K562 (cell line): Measurements from ENCODE around the gene CARD9. TPM values are rescaled to one million over a fixed set of nuclear protein-coding genes. Genes with fewer than 3 reads are reported as not detected.

Experiments
- ATAC-seq: fragments of 200-7000 bp; cut with Tn5 transposase; 3 replicates; pipeline ENCODE4 v1.9.1; 2020; ENCODE audit warnings: moderate library complexity
- BruUV-seq: library from RNA; stranded (reverse); fragments of 400-500 nt; replicated peaks from 2 replicates; lab custom pipeline; 2021; lab: Mats Ljungman, UMichigan
- CTCF ChIA-PET: fragments of 300-600 bp; formaldehyde crosslinking; extraction: SDS; loops from one replicate; lab custom pipeline; 2021; ENCODE audit warnings: low intra/inter-chr PET ratio; lab: Yijun Ruan, JAX
- POLR2A ChIA-PET: fragments of 300-600, 350-650 bp; sonication (Branson Sonifier 250); formaldehyde crosslinking; extraction: SDS; loops from one replicate; lab custom pipeline; 2021; ENCODE audit warnings: antibody characterized with exemption, inconsistent platforms; lab: Yijun Ruan, JAX
- DNase-seq, 4 experiments: peaks; one replicate each; pipeline versions ENCODE4 v3.0.0 to v3.0.0-alpha.2; 2011 to 2018; ENCODE audit warnings: low spot score in 3 of 4, mixed read lengths in 3 of 4; ENCODE audit errors: extremely low read depth in 1 of 4
- FAIRE-seq: peaks from 2 replicates; lab custom pipeline; 2011; peaks lifted over from hg19 to GRCh38; lab: Jason Lieb, UNC
- H2AFZ ChIP-seq: 2 replicates; pipeline ENCODE4 v1.6.0; 2011; ENCODE audit warnings: low read depth, low read length, control low read depth, inconsistent platforms
- H3K27ac ChIP-seq: fragments of 200-600 bp; 3 replicates; pipeline ENCODE4 v1.8.0; 2011; ENCODE audit warnings: low read depth, mild to moderate bottlenecking, control low read depth, inconsistent platforms, low read length, moderate library complexity, mixed read lengths; ENCODE audit errors: extremely low read depth
- H3K27me3 ChIP-seq, 2 experiments: fragments of 300-600 bp in 1 of 2; 2 replicates in 1 of 2; 3 replicates in 1 of 2; pipeline versions ENCODE4 v1.6.0 to v1.8.0; 2011; ENCODE audit warnings: inconsistent platforms in 2 of 2, low read length in 2 of 2, mild to moderate bottlenecking in 1 of 2, mixed read lengths in 1 of 2, moderate library complexity in 1 of 2; ENCODE audit not compliant: control insufficient read depth in 2 of 2, insufficient read depth in 2 of 2
- H3K36me3 ChIP-seq: fragments of 300-600 bp; 3 replicates; pipeline ENCODE4 v1.8.0; 2011; ENCODE audit warnings: mild to moderate bottlenecking, low read length, inconsistent platforms; ENCODE audit not compliant: control insufficient read depth, insufficient read depth
- H3K4me1 ChIP-seq, 2 experiments: fragments of 200-600 bp in 1 of 2; replicated peaks in 1 of 2; 2 replicates in 1 of 2; 3 replicates in 1 of 2; pipeline versions ENCODE4 v1.5.1 to v1.8.0; 2011; ENCODE audit warnings: inconsistent platforms in 2 of 2, low read length in 2 of 2, mild to moderate bottlenecking in 1 of 2, mixed read lengths in 1 of 2, moderate library complexity in 1 of 2; ENCODE audit not compliant: control insufficient read depth in 2 of 2, insufficient read depth in 2 of 2
- H3K4me2 ChIP-seq: 2 replicates; pipeline ENCODE4 v1.6.1; 2011; ENCODE audit warnings: low read length, control low read depth, inconsistent platforms, mixed read lengths; ENCODE audit not compliant: insufficient read depth
- H3K4me3 ChIP-seq: fragments of 200-600 bp; sonication (generic), shearing (Covaris generic); 2 replicates; pipeline ENCODE4 v1.5.1; 2016; ENCODE audit warnings: control low read depth, inconsistent platforms
- H3K79me2 ChIP-seq: fragments of 200-600 bp; 3 replicates; pipeline ENCODE4 v1.8.0; 2011; ENCODE audit warnings: low read length, inconsistent platforms; ENCODE audit not compliant: control insufficient read depth, insufficient read depth
- H3K9ac ChIP-seq, 2 experiments: 2 replicates each; pipeline versions ENCODE4 v1.6.0 to v1.6.1; 2011; ENCODE audit warnings: low read depth in 2 of 2, low read length in 2 of 2, control low read depth in 1 of 2, inconsistent platforms in 1 of 2, mild to moderate bottlenecking in 1 of 2, mixed read lengths in 1 of 2; ENCODE audit not compliant: insufficient read depth in 1 of 2
- H3K9me1 ChIP-seq: one replicate; pipeline ENCODE4 v1.6.0; 2011; ENCODE audit warnings: inconsistent platforms, mild to moderate bottlenecking, low read length, moderate library complexity; ENCODE audit not compliant: control insufficient read depth, insufficient read depth
- H3K9me3 ChIP-seq: replicated peaks from 2 replicates; pipeline ENCODE4 v1.5.1; 2011; ENCODE audit warnings: low read depth, low read length, inconsistent platforms; ENCODE audit not compliant: control insufficient read depth, insufficient read depth
- H4K20me1 ChIP-seq: replicated peaks from 2 replicates; pipeline ENCODE4 v1.6.1; 2011; ENCODE audit warnings: low read length, inconsistent platforms, mixed read lengths; ENCODE audit not compliant: control insufficient read depth, insufficient read depth
- C11orf30 ChIP-seq: fragments of 450-650 bp; IDR thresholded peaks from 2 replicates; pipeline ENCODE4 v1.6.1; 2016; ENCODE audit warnings: low read depth, mild to moderate bottlenecking
- DNMT1 ChIP-seq: fragments of 450-650 bp; IDR thresholded peaks from 2 replicates; pipeline ENCODE4 v1.6.1; 2016; ENCODE audit warnings: antibody characterized with exemption, mild to moderate bottlenecking
- FOXJ2 ChIP-seq: fragments of 200-800 bp; sonication (Bioruptor generic); IDR thresholded peaks from 2 replicates; pipeline ENCODE4 v1.6.1; 2016; ENCODE audit warnings: missing genetic modification characterization, missing compliant biosample characterization
- FOXM1 ChIP-seq, 2 experiments: fragments of 450-650 bp in 1 of 2; sonication (generic) in 1 of 2; formaldehyde crosslinking in 1 of 2; IDR thresholded peaks; 2 replicates each; pipeline versions ENCODE4 v1.6.1 to v1.9.0; 2017 to 2022; ENCODE audit warnings: low read depth in 2 of 2, mild to moderate bottlenecking in 2 of 2, missing genetic modification reagents in 1 of 2, moderate library complexity in 1 of 2
- FUS ChIP-seq: fragments of 200-400 bp; formaldehyde crosslinking; optimal IDR thresholded peaks from 2 replicates; pipeline ENCODE3; 2017; ENCODE audit warnings: low read depth, low read length
- NFE2 ChIP-seq: IDR thresholded peaks from 2 replicates; pipeline ENCODE4 v1.6.1; 2014; ENCODE audit warnings: antibody characterized with exemption, low read depth
- PCBP2 ChIP-seq: fragments of 200-400 bp; formaldehyde crosslinking; IDR thresholded peaks from 2 replicates; pipeline ENCODE4 v1.6.1; 2018; ENCODE audit warnings: low read length, low read depth, mild to moderate bottlenecking, moderate library complexity; ENCODE audit not compliant: poor library complexity, severe bottlenecking
- ZFP30 ChIP-seq: fragments of 250-450 bp; sonication (Bioruptor Pico); IDR thresholded peaks from 2 replicates; pipeline ENCODE4 v1.8.0; 2022; ENCODE audit warnings: moderate library complexity, mild to moderate bottlenecking, inconsistent platforms, borderline replicate concordance
- WGBS: fragments of 100-300 bp; shearing (Covaris generic); methylation state at CpG from one replicate; pipeline ENCODE4 v1.1.6; 2016; ENCODE audit warnings: low coverage, mixed read lengths; ENCODE audit not compliant: insufficient coverage; ENCODE audit errors: missing lambda C conversion rate; 5-methylcytosine and 5-hydroxymethylcytosine counted together
- in situ Hi-C: fragments of 300-500 bp; cut with MboI; formaldehyde crosslinking; loops from 4 replicates; pipeline ENCODE4 v1.15.0; 2018; ENCODE audit warnings: inconsistent platforms, mixed read lengths
- intact Hi-C: fragments of 100-400 bp; cut with micrococcal nuclease; formaldehyde crosslinking; loops from 2 replicates; pipeline ENCODE4 v1.14.2; 2022
- polyA plus RNA-seq, 8 experiments: library from polyadenylated mRNA; depleted of rRNA in 4 of 8; stranded (reverse) in 5 of 8; unstranded in 3 of 8; fragments of >200 nt; fragmentation: Nextera tagmentation in 2 of 8; fragmentation: Illumina TruSeq in 1 of 8; extraction: Ambion mirVana in 2 of 8; extraction: Trizol in 1 of 8; gene quantifications; 2 replicates each; pipeline versions ENCODE4 v1.2.1 to v1.2.3, GENCODE V29; 2011 to 2014; ENCODE audit warnings: inconsistent platforms in 1 of 8, missing spikeins in 1 of 8
- total RNA-seq, 7 experiments: library from RNA; depleted of rRNA in 6 of 7; stranded (reverse); fragments of >200 nt in 6 of 7; fragmentation: Illumina TruSeq in 2 of 7; extraction: Trizol in 2 of 7; gene quantifications; 2 replicates each; pipeline versions ENCODE4 v1.2.1 to v1.2.3, GENCODE V29; 2011 to 2021; ENCODE audit warnings: low replicate concordance in 1 of 7
- TF ChIP-seq, protein P1 (sequence below): fragments of 450-650 bp; IDR thresholded peaks from 2 replicates; pipeline ENCODE4 v1.6.1; 2017; ENCODE audit warnings: antibody characterized with exemption
- TF ChIP-seq, protein P2 (sequence below): fragments of 150-350 bp; IDR thresholded peaks from 2 replicates; pipeline ENCODE4 v1.6.1; 2014; ENCODE audit warnings: low read depth, mild to moderate bottlenecking, low read length, borderline replicate concordance
- TF ChIP-seq, protein P3 (sequence below), 2 experiments: fragments of 450-650 bp in 1 of 2; sonication (generic) in 1 of 2; formaldehyde crosslinking; conservative IDR thresholded peaks; 2 replicates each; pipeline versions ENCODE4 v1.4.0 to v1.8.1; 2020 to 2022; ENCODE audit warnings: mild to moderate bottlenecking in 1 of 2, missing genetic modification reagents in 1 of 2
- TF ChIP-seq, protein P4 (sequence below): fragments of 250-450 bp; sonication (Bioruptor Pico); IDR thresholded peaks from 2 replicates; pipeline ENCODE4 v1.5.0; 2021
- TF ChIP-seq, protein P5 (sequence below): sonication (generic); formaldehyde crosslinking; IDR thresholded peaks from 2 replicates; pipeline ENCODE4 v1.8.0; 2022; ENCODE audit warnings: missing genetic modification reagents, mild to moderate bottlenecking, moderate library complexity, borderline replicate concordance

CARD9 gene
- total and polyA plus RNA-seq, 9 of the 15 experiments (the other 6 are each of a cell fraction or from before 2014, with no cell fraction given), result 1.7 to 53.0 (median 9.7) TPM

DNA sequence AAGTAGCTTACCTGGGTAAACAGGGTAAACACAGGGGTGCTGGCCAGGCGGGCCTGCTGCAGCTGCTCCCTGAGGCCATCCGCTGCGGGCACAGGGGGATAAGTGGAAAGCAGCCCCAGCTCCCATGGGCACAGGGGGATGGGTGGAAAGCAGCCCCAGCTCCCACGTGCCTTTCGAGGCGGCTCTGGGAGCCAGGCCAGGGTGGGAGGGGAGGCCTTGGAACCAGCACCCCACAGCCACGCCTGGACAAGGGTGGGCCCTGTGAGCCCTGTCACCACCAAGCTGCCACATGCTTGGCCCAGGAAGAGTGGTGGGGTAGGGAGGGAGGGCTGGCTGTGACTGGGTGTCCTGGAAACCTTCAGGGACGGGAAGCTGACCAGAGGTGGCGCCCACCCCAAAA, 7.8 kb upstream of the CARD9 start:
- no peaks in the 10 kb centered on the region for H4K20me1 ChIP-seq
- FAIRE-seq (no peak), DNase-seq (no peak), ATAC-seq (no peak)
- intact Hi-C loops, result no loop called here
- in situ Hi-C loops, result no loop called here
- no peaks in the 10 kb centered on the region for H3K9me3 ChIP-seq
- no peak overlapping the region for H3K27ac ChIP-seq
- ChIA-PET CTCF (no interaction called here), POLR2A (interaction anchor here (0.5 to 1.3 kb wide), 2 partner anchors 9 to 19 kb away, joined by 3 to 4 read pairs; no protein-coding TSS in a partner anchor)
- H3K4me2 ChIP-seq, result no peak overlapping the region
- WGBS, result 92% methylated on average over 5 of the region's 9 CpGs
- H2AFZ ChIP-seq, result no peak overlapping the region
- no peak overlapping the region for H3K4me3 ChIP-seq
- no TSS peak for BruUV-seq
- H3K9ac ChIP-seq, result no peak overlapping the region
- H3K27me3 ChIP-seq, result no peaks in the 10 kb centered on the region
- no peaks in the 10 kb centered on the region for H3K79me2 ChIP-seq
- peaks cover 0 to 35% of the 10 kb centered on the region in 2 experiments; a peak in 1 of 5 replicates for H3K4me1 ChIP-seq
- peaks cover 97% of the 10 kb centered on the region; the same call in 2 of the 3 replicates for H3K36me3 ChIP-seq
- H3K9me1 ChIP-seq, result no peaks in the 10 kb centered on the region
- TF ChIP-seq NFE2, result no peak
- no peak for TF ChIP-seq C11orf30
- TF ChIP-seq, protein P1, sequence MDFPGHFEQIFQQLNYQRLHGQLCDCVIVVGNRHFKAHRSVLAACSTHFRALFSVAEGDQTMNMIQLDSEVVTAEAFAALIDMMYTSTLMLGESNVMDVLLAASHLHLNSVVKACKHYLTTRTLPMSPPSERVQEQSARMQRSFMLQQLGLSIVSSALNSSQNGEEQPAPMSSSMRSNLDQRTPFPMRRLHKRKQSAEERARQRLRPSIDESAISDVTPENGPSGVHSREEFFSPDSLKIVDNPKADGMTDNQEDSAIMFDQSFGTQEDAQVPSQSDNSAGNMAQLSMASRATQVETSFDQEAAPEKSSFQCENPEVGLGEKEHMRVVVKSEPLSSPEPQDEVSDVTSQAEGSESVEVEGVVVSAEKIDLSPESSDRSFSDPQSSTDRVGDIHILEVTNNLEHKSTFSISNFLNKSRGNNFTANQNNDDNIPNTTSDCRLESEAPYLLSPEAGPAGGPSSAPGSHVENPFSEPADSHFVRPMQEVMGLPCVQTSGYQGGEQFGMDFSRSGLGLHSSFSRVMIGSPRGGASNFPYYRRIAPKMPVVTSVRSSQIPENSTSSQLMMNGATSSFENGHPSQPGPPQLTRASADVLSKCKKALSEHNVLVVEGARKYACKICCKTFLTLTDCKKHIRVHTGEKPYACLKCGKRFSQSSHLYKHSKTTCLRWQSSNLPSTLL, result no peak
- TF ChIP-seq DNMT1, result no peak
- TF ChIP-seq FOXJ2 (tag), result no peak
- TF ChIP-seq, protein P2, sequence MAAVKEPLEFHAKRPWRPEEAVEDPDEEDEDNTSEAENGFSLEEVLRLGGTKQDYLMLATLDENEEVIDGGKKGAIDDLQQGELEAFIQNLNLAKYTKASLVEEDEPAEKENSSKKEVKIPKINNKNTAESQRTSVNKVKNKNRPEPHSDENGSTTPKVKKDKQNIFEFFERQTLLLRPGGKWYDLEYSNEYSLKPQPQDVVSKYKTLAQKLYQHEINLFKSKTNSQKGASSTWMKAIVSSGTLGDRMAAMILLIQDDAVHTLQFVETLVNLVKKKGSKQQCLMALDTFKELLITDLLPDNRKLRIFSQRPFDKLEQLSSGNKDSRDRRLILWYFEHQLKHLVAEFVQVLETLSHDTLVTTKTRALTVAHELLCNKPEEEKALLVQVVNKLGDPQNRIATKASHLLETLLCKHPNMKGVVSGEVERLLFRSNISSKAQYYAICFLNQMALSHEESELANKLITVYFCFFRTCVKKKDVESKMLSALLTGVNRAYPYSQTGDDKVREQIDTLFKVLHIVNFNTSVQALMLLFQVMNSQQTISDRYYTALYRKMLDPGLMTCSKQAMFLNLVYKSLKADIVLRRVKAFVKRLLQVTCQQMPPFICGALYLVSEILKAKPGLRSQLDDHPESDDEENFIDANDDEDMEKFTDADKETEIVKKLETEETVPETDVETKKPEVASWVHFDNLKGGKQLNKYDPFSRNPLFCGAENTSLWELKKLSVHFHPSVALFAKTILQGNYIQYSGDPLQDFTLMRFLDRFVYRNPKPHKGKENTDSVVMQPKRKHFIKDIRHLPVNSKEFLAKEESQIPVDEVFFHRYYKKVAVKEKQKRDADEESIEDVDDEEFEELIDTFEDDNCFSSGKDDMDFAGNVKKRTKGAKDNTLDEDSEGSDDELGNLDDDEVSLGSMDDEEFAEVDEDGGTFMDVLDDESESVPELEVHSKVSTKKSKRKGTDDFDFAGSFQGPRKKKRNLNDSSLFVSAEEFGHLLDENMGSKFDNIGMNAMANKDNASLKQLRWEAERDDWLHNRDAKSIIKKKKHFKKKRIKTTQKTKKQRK, result no peak
- TF ChIP-seq, protein P3, sequence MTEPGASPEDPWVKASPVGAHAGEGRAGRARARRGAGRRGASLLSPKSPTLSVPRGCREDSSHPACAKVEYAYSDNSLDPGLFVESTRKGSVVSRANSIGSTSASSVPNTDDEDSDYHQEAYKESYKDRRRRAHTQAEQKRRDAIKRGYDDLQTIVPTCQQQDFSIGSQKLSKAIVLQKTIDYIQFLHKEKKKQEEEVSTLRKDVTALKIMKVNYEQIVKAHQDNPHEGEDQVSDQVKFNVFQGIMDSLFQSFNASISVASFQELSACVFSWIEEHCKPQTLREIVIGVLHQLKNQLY (CRISPR knock-in tag; conservative IDR thresholded peaks at IDR 0.05), result no peak
- no peak for TF ChIP-seq FOXM1 (IDR thresholded peaks at IDR 0.05; ENCODE audit: low read depth)
- no peak for TF ChIP-seq FOXM1 (CRISPR knock-in tag; IDR thresholded peaks at IDR 0.05; ENCODE audit: low read depth)
- TF ChIP-seq, protein P4, sequence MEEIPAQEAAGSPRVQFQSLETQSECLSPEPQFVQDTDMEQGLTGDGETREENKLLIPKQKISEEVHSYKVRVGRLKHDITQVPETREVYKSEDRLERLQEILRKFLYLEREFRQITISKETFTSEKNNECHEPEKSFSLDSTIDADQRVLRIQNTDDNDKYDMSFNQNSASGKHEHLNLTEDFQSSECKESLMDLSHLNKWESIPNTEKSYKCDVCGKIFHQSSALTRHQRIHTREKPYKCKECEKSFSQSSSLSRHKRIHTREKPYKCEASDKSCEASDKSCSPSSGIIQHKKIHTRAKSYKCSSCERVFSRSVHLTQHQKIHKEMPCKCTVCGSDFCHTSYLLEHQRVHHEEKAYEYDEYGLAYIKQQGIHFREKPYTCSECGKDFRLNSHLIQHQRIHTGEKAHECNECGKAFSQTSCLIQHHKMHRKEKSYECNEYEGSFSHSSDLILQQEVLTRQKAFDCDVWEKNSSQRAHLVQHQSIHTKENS, result no peak
- no peak for TF ChIP-seq FUS
- TF ChIP-seq PCBP2, result no peak
- TF ChIP-seq ZFP30, result no peak
- TF ChIP-seq, protein P5, sequence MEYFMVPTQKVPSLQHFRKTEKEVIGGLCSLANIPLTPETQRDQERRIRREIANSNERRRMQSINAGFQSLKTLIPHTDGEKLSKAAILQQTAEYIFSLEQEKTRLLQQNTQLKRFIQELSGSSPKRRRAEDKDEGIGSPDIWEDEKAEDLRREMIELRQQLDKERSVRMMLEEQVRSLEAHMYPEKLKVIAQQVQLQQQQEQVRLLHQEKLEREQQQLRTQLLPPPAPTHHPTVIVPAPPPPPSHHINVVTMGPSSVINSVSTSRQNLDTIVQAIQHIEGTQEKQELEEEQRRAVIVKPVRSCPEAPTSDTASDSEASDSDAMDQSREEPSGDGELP (CRISPR knock-in tag), result no peak
